GM12873 (cell line): ENCODE data around the gene TMEM63A.

Source experiments
- TF ChIP-seq, protein P1 (sequence below): IDR thresholded peaks from 2 replicates; pipeline ENCODE4 v1.5.1; 2012; ENCODE audit warnings: low read depth, mild to moderate bottlenecking, moderate library complexity, low read length, control low read depth; ENCODE audit not compliant: insufficient read depth; ENCODE audit errors: missing control alignments

Gene TMEM63A

DNA sequence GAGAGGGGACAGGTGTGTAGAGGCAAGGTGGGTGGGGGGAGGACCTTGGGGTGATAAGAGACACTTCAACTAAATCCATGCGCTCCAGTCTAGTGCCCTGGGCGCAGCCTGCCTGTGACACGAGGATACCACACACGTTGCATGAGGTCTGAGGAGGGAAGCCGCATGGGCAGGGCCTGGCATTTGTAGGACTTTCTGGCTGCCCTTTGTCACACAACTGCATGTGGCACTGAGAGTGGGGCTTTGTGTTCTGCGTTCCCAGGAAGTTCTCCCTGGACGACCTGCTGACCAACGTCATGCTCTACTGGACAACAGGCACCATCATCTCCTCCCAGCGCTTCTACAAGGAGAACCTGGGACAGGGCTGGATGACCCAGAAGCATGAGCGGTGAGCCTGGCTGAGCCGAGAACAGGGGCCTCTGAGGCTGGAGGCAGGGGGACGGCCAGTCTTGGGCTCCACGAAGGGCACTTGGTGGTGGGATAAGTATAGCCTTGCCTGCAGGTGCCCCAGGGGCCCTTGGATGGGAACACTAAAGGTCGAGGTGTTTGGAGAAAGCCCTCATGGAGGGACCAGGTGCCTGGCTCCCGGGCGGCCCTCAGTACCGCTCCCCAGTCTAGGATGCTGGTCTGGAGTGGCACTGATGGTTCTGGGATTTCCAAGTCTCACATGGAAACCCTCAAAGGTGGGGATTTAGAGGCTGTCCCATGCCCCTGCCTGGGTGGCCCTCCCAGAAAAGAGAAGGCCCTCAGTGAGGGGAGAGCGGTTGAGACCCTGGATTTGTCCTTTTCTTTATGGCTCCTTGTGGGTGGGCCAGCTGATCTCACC, 37.7 kb downstream of the TMEM63A start:
- TF ChIP-seq, protein P1, sequence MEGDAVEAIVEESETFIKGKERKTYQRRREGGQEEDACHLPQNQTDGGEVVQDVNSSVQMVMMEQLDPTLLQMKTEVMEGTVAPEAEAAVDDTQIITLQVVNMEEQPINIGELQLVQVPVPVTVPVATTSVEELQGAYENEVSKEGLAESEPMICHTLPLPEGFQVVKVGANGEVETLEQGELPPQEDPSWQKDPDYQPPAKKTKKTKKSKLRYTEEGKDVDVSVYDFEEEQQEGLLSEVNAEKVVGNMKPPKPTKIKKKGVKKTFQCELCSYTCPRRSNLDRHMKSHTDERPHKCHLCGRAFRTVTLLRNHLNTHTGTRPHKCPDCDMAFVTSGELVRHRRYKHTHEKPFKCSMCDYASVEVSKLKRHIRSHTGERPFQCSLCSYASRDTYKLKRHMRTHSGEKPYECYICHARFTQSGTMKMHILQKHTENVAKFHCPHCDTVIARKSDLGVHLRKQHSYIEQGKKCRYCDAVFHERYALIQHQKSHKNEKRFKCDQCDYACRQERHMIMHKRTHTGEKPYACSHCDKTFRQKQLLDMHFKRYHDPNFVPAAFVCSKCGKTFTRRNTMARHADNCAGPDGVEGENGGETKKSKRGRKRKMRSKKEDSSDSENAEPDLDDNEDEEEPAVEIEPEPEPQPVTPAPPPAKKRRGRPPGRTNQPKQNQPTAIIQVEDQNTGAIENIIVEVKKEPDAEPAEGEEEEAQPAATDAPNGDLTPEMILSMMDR, result no peak

DNA sequence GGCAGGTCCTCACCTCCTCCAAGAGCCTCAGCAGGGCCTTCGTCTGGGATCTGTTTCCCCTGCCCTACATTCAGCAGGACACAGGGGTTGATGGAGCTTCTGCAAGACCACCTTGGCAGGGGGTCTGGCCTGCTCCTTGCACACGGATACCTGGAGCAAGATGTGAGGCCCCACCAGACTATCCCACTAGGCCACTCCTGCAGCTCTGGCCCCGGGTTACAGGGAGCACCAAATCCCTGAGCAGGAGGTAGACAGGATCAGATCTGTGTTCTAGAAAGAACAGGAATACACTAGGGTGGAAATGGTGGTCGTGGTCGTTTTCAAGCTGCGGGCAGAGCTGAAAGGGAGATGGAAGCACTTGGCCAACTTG, 38.8 kb downstream of the TMEM63A start:
- TF ChIP-seq, protein P1, result no peak

DNA sequence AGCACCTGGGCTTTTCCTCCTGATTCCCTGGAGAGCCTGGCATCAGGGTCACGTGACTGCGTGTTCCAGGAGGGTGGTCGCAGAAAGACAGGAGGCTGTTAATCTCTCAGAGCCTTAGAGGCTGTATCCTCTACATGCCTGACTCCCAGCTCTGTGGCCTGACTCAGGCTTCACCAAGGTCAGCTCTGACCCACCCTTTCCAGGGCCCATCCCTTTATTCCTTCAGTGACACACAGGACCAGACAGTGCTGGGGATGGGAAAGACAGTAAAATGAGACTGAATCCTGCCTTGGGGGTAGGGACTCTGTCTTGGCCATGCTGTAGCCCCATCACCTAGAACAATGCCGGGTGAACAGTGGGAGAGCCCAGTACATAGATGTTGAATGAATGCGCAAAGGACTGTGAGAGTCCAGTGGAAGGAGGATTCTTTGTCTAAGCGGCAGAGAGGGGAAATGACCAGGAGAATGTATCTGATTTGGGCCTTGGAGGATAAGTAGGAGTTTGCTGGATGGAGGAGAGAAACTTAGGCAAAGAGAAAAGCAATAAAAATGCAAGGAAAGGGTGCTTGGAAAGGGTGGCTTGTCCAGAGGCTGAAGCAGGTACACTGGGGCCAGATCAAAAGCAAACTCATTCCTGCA, 39.3 kb downstream of the TMEM63A start:
- TF ChIP-seq, protein P1, result no peak

DNA sequence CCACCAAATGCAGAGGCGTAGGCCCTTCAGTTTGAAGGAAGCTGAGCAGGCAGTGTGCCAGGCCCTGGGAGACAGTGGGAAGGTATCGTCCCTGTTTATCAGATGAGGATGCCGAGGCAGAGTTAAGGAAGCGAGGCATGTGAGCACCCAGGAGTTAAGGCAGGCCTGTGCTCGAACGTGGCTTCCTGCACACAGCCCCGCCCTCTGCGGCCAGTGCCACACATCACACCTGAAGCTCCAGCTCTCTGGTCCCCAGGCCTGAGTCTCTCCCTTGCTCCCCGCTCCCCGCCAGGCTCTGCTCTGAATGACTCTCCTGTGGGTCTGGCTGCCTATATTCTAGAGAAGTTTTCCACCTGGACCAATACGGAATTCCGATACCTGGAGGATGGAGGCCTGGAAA, 40.1 kb downstream of the TMEM63A start:
- TF ChIP-seq, protein P1, result no peak

DNA sequence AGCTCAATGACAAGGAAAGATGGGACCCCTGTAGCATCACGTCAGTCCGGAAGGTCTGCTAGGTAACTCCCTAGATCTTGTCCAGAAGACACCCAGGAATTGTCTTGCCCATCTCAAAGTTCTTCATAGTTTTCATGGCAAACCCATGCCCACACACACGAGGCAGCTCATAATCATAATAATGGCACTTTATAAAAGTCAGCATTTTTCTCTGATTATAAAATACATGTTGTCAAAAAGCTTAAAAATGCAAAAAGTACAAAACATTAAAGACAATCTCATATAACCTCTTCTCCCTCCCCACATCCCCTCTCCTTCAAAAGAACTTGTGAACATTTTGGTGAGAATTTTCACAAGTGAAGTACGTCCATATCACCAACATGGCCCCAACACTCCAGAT, 41.5 kb downstream of the TMEM63A start:
- TF ChIP-seq, protein P1, result no peak

DNA sequence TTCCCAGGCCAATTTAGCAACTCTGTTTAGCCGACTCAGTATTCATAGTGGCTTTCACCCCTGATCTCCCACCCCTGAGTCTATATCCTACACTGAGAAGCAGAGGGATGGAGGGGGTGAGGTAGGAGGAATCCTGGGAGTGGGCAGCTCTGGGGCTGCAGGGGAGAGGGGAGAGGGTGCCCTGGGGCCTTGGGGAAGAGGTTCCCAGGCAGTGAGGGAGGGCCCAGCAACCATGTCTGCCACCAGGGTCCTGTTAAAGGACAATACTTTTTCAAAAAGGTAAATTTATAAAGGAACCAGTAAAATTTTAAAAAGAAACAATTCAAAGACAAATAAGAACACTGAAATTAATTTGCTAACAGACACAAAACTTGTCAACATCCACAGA, 42.0 kb downstream of the TMEM63A start:
- TF ChIP-seq, protein P1, result no peak

DNA sequence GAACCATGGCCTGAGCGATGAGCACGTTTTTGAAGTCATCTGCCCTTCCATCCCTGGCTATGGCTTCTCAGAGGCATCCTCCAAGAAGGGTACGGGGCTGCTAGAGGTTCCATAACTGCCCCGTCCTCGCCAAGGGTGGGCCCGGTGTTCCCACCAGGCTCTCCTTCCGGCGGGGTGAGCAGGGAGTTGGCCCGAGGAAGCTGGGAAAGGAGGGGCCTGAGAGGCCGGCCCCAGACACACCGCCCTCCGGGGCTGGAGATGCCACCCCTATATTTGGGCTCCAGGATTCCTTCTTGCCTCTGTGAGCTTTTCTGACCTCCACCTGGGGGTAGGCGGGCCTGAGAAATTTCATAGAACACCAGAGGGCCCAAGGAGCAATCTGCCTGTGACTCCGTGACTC, 43.4 kb downstream of the TMEM63A start:
- TF ChIP-seq, protein P1, result no peak
